Ishikawa (cell line): ENCODE data around the gene UHRF1.
A peak's percentile ranks its signal among the peaks of the same experiment; 100 is the strongest.

Experiments
- CEBPB ChIP-seq: IDR thresholded peaks from 2 replicates; pipeline ENCODE4 v1.6.1; 2012
- CREB1 ChIP-seq: IDR thresholded peaks from 2 replicates; pipeline ENCODE4 v1.6.1; 2012; ENCODE audit warnings: low read depth
- EGR1 ChIP-seq: IDR thresholded peaks from 2 replicates; pipeline ENCODE4 v1.6.1; 2012
- EP300 ChIP-seq: IDR thresholded peaks from 2 replicates; pipeline ENCODE4 v1.6.1; 2012; ENCODE audit warnings: borderline replicate concordance
- FOXM1 ChIP-seq: IDR thresholded peaks from 2 replicates; pipeline ENCODE4 v1.6.1; 2012; ENCODE audit warnings: low read depth, borderline replicate concordance
- NFIC ChIP-seq: IDR thresholded peaks from 2 replicates; pipeline ENCODE4 v1.6.1; 2012
- RAD21 ChIP-seq: IDR thresholded peaks from 2 replicates; pipeline ENCODE4 v1.6.1; 2012; ENCODE audit warnings: low read depth
- TAF1 ChIP-seq: IDR thresholded peaks from 2 replicates; pipeline ENCODE4 v1.6.1; 2012; ENCODE audit warnings: low read depth, mild to moderate bottlenecking
- TCF12 ChIP-seq: IDR thresholded peaks from 2 replicates; pipeline ENCODE4 v1.6.1; 2012; ENCODE audit warnings: low read depth
- TEAD4 ChIP-seq: IDR thresholded peaks from 2 replicates; pipeline ENCODE4 v1.6.1; 2012
- USF1 ChIP-seq: IDR thresholded peaks from 2 replicates; pipeline ENCODE4 v1.6.1; 2012
- YY1 ChIP-seq: IDR thresholded peaks from 2 replicates; pipeline ENCODE4 v1.6.1; 2012; ENCODE audit warnings: low read depth
- ZBTB7A ChIP-seq: IDR thresholded peaks from 2 replicates; pipeline ENCODE4 v1.6.1; 2012; ENCODE audit warnings: low read depth
- TF ChIP-seq, protein P1 (sequence below): IDR thresholded peaks from 2 replicates; pipeline ENCODE4 v1.6.1; 2012; ENCODE audit warnings: low read depth, mild to moderate bottlenecking
- TF ChIP-seq, protein P2 (sequence below): IDR thresholded peaks from 2 replicates; pipeline ENCODE4 v1.6.1; 2012

The UHRF1 gene

GRCh38 chr19:4911786-4912672, 2.7 kb downstream of the UHRF1 start:
- TF ChIP-seq NFIC (no peak), TCF12 (0 out of 2 replicates have a peak, but pooled peaks have one; percentile 28), EGR1 (no peak), RAD21 (peak; percentile 65), ZBTB7A (0 out of 2 replicates have a peak, but pooled peaks have one; percentile 41)

- no peak for TF ChIP-seq CREB1
- no peak for TF ChIP-seq EP300
- TF ChIP-seq, protein P1, sequence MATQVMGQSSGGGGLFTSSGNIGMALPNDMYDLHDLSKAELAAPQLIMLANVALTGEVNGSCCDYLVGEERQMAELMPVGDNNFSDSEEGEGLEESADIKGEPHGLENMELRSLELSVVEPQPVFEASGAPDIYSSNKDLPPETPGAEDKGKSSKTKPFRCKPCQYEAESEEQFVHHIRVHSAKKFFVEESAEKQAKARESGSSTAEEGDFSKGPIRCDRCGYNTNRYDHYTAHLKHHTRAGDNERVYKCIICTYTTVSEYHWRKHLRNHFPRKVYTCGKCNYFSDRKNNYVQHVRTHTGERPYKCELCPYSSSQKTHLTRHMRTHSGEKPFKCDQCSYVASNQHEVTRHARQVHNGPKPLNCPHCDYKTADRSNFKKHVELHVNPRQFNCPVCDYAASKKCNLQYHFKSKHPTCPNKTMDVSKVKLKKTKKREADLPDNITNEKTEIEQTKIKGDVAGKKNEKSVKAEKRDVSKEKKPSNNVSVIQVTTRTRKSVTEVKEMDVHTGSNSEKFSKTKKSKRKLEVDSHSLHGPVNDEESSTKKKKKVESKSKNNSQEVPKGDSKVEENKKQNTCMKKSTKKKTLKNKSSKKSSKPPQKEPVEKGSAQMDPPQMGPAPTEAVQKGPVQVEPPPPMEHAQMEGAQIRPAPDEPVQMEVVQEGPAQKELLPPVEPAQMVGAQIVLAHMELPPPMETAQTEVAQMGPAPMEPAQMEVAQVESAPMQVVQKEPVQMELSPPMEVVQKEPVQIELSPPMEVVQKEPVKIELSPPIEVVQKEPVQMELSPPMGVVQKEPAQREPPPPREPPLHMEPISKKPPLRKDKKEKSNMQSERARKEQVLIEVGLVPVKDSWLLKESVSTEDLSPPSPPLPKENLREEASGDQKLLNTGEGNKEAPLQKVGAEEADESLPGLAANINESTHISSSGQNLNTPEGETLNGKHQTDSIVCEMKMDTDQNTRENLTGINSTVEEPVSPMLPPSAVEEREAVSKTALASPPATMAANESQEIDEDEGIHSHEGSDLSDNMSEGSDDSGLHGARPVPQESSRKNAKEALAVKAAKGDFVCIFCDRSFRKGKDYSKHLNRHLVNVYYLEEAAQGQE, result no peak
- no peak for TF ChIP-seq TCF12
- TF ChIP-seq YY1, result no peak
- TF ChIP-seq USF1, result no peak
- no peak for TF ChIP-seq CEBPB
- no peak for TF ChIP-seq FOXM1
- TF ChIP-seq TEAD4, result no peak
- no peak for TF ChIP-seq RAD21
- TF ChIP-seq, protein P2, sequence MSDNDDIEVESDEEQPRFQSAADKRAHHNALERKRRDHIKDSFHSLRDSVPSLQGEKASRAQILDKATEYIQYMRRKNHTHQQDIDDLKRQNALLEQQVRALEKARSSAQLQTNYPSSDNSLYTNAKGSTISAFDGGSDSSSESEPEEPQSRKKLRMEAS, result no peak
- no peak for TF ChIP-seq TAF1
- no peak for TF ChIP-seq NFIC
- no peak for TF ChIP-seq EGR1
- no peak for TF ChIP-seq ZBTB7A
Observed at GRCh38 chr19:4913996-4914735, 4.9 kb downstream of the UHRF1 start.

- TF ChIP-seq ZBTB7A (peak; percentile 87), YY1 (no peak), USF1 (no peak), TCF12 (peak; percentile 70), EP300 (no peak), TAF1 (no peak)
- TF ChIP-seq, protein P2, result 0 out of 2 replicates have a peak, but pooled peaks have one; percentile 33
Observed at GRCh38 chr19:4914736-4915501, 5.6 kb downstream of the UHRF1 start.

GRCh38 chr19:4916292-4917082, 7.2 kb downstream of the UHRF1 start:
- TF ChIP-seq, protein P2, result no peak
- TF ChIP-seq FOXM1 (no peak), CEBPB (no peak), TCF12 (no peak), YY1 (no peak), USF1 (no peak), EGR1 (no peak), NFIC (no peak), TAF1 (no peak), TEAD4 (no peak), RAD21 (no peak), CREB1 (no peak), ZBTB7A (no peak), EP300 (no peak)
- TF ChIP-seq, protein P1, result no peak
